Large intestine (tissue), 3 donors: ENCODE data around the gene HHAT. TPM values are rescaled to one million over a fixed set of nuclear protein-coding genes. Genes with fewer than 3 reads are reported as not detected.
"Not testable (repeated sequence)": the region's sequence is repeated elsewhere in the genome, so short reads cannot be mapped to it uniquely, and the experiment has no call there.

Experiments used
- DNase-seq, 2 donors: peaks; one replicate each; pipeline versions ENCODE4 v3.0.0 to v3.0.0-alpha.2; 2013
- H3K27ac ChIP-seq: one replicate; pipeline ENCODE4 v1.5.1; 2013; ENCODE audit warnings: low read length
- H3K27me3 ChIP-seq: 2 replicates; pipeline ENCODE4 v1.6.1; 2013; ENCODE audit warnings: low read length; ENCODE audit not compliant: control insufficient read depth, insufficient read depth
- H3K36me3 ChIP-seq: 2 replicates; pipeline ENCODE4 v1.6.1; 2013; ENCODE audit warnings: low read length; ENCODE audit not compliant: control insufficient read depth, insufficient read depth
- H3K4me1 ChIP-seq: one replicate; pipeline ENCODE4 v1.6.1; 2013; ENCODE audit warnings: low read length; ENCODE audit not compliant: control insufficient read depth, insufficient read depth
- H3K4me3 ChIP-seq: one replicate; pipeline ENCODE4 v1.5.1; 2013; ENCODE audit warnings: low read length
- H3K9me3 ChIP-seq: one replicate; pipeline ENCODE4 v1.6.1; 2013; ENCODE audit warnings: mild to moderate bottlenecking, low read depth, low read length, moderate library complexity; ENCODE audit not compliant: control insufficient read depth
- WGBS: methylation state at CpG from one replicate; pipeline ENCODE4 v1.1.5; 2013; ENCODE audit warnings: low lambda C conversion rate; ENCODE audit not compliant: insufficient coverage; 5-methylcytosine and 5-hydroxymethylcytosine counted together
- polyA plus RNA-seq: library from polyadenylated mRNA; unstranded; fragments of 120-200 nt; gene quantifications from one replicate; pipeline ENCODE4 v1.2.1, GENCODE V29; 2013

HHAT gene
- polyA plus RNA-seq, 1 donor = 3.3 TPM

- Histone ChIP-seq H3K9me3 (peaks cover 1% of the 10 kb centered on the region), H3K36me3 (no peaks in the 10 kb centered on the region), H3K27me3 (no peaks in the 10 kb centered on the region), H3K4me1 (no peaks in the 10 kb centered on the region), H3K4me3 (no peak overlapping the region), H3K27ac (no peak overlapping the region)
- DNase-seq = no peak
- whole genome bisulfite sequencing = no CpG with 5 or more reads among the region's 2 CpGs
Measured at GRCh38 chr1:210648588-210649269, 320.0 kb downstream of the HHAT start.

DNA sequence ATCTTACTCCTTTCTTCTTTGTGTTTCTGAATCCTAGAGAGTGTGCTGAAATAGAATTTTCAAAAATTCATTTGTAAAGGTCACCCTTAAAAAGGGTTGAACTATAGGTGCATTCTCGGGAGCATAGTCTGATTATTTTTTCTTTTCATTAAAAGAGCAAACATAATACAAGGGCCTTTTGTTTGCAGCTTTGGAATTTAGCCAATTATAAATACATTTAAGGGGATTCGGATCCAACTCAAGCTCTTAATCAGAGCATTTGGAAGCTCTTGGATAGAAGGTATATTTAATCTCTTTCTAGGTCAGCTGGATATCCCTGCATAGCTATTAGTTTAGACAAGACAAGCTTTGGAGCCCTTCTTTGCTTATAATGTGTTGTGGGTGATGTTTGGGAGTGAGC lies 321.7 kb downstream of the HHAT start:
- DNase-seq = no peak
- Histone ChIP-seq H3K36me3 (no peaks in the 10 kb centered on the region), H3K9me3 (peaks cover 4% of the 10 kb centered on the region), H3K27me3 (no peaks in the 10 kb centered on the region), H3K4me3 (no peak overlapping the region), H3K27ac (no peak overlapping the region), H3K4me1 (no peaks in the 10 kb centered on the region)
- WGBS = 40% methylated on average over 1 of the region's 2 CpGs

- WGBS = 100% methylated on average over 1 of the region's 7 CpGs
- no peak for DNase-seq
- no peak overlapping the region for H3K4me3 ChIP-seq
- H3K27ac ChIP-seq = no peak overlapping the region
- H3K27me3 ChIP-seq = no peaks in the 10 kb centered on the region
- H3K9me3 ChIP-seq = peaks cover 4% of the 10 kb centered on the region
- H3K36me3 ChIP-seq = no peaks in the 10 kb centered on the region
- no peaks in the 10 kb centered on the region for H3K4me1 ChIP-seq
Measured at GRCh38 chr1:210652329-210652954, 323.7 kb downstream of the HHAT start.

- no peaks in the 10 kb centered on the region for H3K27me3 ChIP-seq
- H3K4me3 ChIP-seq = no peak overlapping the region
- peak in 1 of 2 donors; percentile 23 for DNase-seq
- H3K36me3 ChIP-seq = no peaks in the 10 kb centered on the region
- WGBS = 50% methylated on average over 6 of the region's 6 CpGs
- no peaks in the 10 kb centered on the region for H3K4me1 ChIP-seq
- no peak overlapping the region for H3K27ac ChIP-seq
- H3K9me3 ChIP-seq = peaks cover 4% of the 10 kb centered on the region
Measured at GRCh38 chr1:210653771-210654170, 325.1 kb downstream of the HHAT start.

GRCh38 chr1:210654176-210654981 lies 325.7 kb downstream of the HHAT start:
- Histone ChIP-seq H3K36me3 (no peaks in the 10 kb centered on the region), H3K27ac (no peak overlapping the region), H3K4me3 (no peak overlapping the region), H3K9me3 (peaks cover 4% of the 10 kb centered on the region), H3K27me3 (no peaks in the 10 kb centered on the region), H3K4me1 (no peaks in the 10 kb centered on the region)
- 100% methylated on average over 1 of the region's 7 CpGs for WGBS
- DNase-seq = no peak

- 79% methylated on average over 4 of the region's 7 CpGs for WGBS
- no peaks in the 10 kb centered on the region for H3K4me1 ChIP-seq
- H3K36me3 ChIP-seq = no peaks in the 10 kb centered on the region
- H3K27me3 ChIP-seq = no peaks in the 10 kb centered on the region
- no peak for DNase-seq
- H3K4me3 ChIP-seq = no peak overlapping the region
- H3K9me3 ChIP-seq = peaks cover 4% of the 10 kb centered on the region
- H3K27ac ChIP-seq = no peak overlapping the region
Measured at GRCh38 chr1:210655511-210655910, 326.8 kb downstream of the HHAT start.

DNA sequence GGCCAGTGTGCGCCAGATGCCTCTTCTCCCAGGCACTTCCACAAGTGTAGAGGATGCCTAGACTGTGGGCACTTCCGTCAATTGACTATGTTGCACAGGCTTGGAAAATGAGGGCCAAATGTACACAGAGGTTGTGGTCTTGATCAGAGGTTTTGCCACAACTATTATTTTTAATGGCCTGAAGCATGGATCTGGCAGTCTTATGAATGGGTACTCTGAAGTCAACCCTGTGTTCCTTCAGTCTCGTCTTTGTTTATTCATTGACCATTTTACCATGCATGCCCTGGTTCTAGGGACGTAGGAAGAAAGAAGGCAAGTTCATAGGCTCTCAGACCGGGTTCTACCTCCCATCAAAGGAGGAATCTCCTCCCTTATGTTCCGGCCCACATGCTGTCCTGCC lies 329.1 kb downstream of the HHAT start:
- WGBS = 100% methylated on average over 1 of the region's 6 CpGs

GRCh38 chr1:210661520-210661919 lies 332.8 kb downstream of the HHAT start:
- WGBS = no CpG with 5 or more reads among the region's 4 CpGs
- not testable (repeated sequence) for H3K27me3 ChIP-seq, DNase-seq, H3K4me3 ChIP-seq, H3K4me1 ChIP-seq, H3K9me3 ChIP-seq, H3K27ac ChIP-seq, H3K36me3 ChIP-seq

More for the DNA sequence above, 329.1 kb downstream of the HHAT start:
- no peak overlapping the region for H3K27ac ChIP-seq
- no peaks in the 10 kb centered on the region for H3K27me3 ChIP-seq
- no peak for DNase-seq
- peaks cover 4% of the 10 kb centered on the region for H3K9me3 ChIP-seq
- H3K4me1 ChIP-seq = no peaks in the 10 kb centered on the region
- no peaks in the 10 kb centered on the region for H3K36me3 ChIP-seq
- no peak overlapping the region for H3K4me3 ChIP-seq

GRCh38 chr1:210662291-210663050 lies 333.8 kb downstream of the HHAT start:
- H3K4me3 ChIP-seq = no peak overlapping the region
- H3K27me3 ChIP-seq = no peaks in the 10 kb centered on the region
- H3K4me1 ChIP-seq = no peaks in the 10 kb centered on the region
- no peaks in the 10 kb centered on the region for H3K9me3 ChIP-seq
- WGBS = 100% methylated on average over 1 of the region's 4 CpGs
- DNase-seq = no peak
- no peaks in the 10 kb centered on the region for H3K36me3 ChIP-seq
- no peak overlapping the region for H3K27ac ChIP-seq
